Measurements from ENCODE around the gene PES1.
"Not testable (repeated sequence)": the region's sequence is repeated elsewhere in the genome, so short reads cannot be mapped to it uniquely, and the experiment has no call there.

PES1 gene

DNA sequence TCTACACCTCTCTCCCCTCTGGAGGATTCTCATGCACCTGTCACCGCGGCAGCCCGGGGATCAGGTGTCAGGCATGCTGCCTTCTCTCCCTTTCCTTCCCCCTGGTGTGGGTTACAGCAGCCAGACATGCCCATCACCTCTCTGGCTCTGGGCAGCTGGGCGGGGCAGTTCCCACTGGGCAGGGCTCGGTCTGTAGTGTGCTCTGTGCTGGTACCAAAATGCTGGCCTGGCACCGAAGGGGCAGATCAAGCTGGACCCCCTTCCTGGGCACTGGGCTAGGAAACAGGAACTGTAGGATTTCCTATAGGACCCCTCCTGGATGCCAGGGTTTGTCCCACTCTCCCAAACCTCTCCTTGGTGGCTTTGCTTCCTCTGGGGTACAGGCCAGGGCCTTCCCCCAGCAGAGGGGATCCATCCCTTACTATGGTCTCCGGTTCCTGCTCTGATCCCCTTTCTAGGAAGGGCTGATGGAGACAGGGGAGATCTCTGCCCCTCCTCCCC is 18.1 kb downstream of the PES1 start:
- no peak for DNase-seq

DNA sequence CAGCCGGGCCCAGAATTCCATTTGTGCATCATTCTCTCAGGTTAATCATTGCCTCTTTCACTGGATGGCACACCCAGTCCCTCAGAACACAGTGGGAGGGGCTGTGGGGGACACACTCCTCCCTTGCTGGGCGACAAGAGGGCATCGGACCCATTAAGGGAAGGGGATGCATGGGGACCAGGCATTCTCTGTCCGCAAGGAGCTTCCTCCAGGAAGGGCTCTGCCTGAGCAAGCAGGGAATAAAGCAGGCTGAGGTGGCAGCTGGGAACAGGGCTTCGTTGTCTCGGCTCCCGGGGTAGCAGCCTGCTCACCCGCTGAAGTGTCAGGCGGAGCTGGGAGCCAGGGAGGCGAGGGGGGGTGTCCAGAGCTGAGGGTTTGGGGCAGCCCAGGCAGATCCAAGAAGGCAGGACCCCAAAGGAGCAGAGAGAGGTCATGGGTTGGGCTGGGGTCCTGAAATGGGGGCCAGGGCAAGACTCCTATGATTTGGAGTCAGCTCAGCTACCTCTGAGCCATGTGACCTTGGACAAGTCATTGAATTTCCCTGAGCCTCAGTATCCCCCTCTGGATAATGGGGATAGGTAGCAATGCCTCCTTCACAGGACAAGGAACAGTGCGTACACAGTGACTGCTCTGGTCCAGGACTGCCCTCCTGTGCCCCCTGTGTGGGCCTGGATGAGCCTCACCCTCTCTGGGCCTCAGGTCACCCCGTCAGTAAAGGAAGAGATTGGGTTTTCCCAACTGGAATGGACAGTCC is 18.7 kb downstream of the PES1 start:
- no peak for DNase-seq

DNA sequence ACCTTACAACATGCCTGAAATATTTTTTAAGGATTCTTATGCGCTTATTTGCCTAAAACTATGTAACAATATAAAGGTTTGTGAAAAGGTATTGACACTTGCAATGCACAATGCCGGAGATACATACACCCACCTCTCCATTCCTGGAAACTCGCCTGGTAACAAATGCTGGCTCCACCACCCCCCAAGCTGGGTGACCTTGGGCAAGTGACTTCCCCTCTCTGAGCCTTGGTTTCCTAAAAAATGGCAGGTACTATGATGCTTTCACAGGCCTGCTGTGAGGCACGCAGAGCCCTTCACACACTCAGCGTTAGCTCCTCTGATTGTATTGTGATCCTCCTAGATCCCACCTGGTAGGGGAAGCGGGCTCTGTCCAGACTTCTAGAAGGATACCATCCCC is 19.5 kb downstream of the PES1 start:
- DNase-seq: no peak

DNA sequence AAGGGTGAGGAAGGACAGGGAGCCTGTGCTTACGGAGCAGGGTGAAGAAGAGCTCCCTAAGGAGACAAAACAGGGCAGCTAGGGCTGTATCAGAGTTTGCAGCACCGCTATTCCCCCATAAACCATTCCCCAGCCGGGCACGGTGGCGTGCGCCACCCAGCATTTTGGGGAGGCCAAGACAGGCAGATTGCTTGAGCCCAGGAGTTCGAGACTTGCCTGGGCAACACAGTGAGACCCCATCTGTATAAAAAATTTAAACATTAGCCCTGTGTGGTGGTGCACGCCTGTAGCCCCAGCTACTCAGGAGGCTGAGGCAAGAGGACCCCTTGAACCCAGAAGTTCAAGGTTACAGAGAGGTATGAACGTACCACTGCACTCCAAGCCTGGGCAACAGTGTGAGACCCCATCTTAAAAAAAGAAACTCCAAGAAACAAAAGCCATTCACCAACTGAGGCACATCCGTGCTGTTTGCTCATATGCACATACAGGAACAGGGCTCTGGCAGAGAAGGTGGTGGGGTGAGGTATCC is 22.0 kb downstream of the PES1 start:
- DNase-seq: no peak

DNA sequence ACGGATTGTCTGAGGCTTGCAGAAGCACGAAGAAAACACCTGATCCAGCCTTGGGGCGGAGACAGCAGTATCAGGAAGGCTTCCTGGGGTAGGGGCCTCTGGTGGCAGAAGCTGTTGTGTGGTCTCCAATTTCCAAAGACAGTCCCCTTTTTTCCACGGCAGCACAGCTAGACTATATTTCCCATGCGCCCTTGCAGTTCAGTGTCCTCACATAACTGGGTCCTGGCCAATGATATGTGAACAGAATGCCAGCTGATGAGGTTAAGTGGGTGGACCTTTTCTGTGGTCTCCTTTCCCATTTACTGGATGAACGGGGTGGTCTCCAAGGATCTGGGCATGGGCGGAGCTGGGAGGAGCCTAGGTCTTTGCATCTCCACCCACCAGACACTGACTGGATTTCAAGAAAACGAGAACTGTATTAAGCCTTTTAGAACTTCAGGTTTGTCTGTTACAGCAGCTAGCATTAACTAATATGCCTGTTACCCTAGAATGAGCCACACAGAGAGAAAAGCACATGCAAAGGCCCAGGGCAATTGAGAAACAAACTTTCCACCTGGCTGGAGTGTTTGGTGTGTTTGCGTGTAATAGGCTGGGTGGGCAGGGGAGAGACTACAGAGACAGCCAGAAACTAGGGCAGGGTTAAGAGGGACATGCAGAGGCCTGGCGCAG is 23.4 kb downstream of the PES1 start:
- DNase-seq: no peak

DNA sequence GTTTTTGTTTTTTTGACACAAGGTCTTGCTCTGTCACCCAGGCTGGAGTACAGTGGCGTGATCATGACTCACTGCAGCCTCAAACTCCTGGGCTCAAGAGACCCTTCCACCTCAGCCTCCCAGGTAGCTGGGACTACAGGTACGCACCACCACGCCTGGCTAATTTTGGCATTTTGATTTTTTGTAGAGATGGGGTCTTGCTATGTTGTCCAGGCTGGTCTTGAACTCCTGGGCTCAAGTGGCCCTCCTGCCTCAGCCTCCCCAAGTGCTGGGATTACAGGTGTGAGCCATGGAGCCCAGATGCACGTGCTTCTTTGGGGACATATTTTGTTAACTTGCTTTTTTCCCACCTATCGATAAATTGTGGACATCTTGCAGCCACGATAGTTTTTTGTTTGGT is 24.4 kb downstream of the PES1 start:
- DNase-seq: not testable (repeated sequence)

DNA sequence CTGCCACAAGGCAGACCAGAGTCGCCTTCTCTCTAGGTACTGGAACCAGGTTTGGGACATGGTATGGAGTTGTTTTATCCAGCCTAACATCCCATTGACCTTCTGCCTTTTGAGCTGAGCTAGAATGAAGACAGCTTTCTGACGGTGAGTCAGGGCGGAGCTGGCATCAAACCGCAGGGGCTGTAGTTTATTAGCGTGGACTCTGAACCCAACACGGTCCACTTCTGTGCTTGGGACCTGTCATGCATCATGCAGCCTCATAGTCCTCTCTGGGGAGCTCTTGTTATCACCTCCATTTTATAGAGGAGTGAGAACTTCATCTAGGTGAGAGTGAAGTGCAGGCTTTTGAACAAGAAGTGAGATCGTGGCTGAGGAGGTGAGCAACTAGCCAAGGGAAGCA is 25.6 kb downstream of the PES1 start:
- no peak for DNase-seq

DNA sequence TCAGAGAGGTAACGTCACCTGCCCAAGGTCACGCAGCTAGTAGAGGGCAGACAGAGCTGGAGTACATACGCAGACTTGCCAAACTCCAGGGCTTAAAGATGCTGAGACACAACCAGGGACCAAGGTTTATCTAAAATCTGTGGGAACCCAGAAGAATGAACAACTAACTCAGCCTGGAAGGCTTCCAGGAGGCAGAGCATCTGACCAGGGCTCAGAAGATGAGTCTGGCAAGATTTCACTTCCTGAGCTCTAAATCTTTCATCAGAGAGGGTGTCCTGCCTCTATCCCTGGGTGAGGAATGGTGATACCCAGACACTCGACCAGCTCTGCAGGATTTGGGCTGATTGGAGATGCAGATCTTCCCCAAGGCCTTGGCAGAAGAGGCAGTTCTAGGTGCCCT is 26.4 kb downstream of the PES1 start:
- DNase-seq: no peak

DNA sequence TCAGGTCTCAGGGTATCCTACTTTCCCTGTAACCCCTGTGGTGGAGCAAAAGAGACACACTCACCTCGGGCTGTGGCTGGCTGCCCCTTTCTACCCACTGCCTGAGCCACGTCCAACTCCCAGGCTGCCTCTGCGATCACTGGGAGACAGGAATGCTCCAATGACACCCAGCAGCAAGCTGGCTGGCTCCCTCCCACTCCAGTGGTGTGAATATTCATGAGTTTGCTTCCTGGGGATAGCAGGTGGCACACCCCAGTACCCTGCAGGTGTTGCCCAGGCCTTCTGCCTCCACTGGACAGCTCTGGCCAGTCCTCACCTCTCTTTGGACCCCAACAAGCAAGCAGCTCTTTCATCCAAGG is 27.0 kb downstream of the PES1 start:
- no peak for DNase-seq

DNA sequence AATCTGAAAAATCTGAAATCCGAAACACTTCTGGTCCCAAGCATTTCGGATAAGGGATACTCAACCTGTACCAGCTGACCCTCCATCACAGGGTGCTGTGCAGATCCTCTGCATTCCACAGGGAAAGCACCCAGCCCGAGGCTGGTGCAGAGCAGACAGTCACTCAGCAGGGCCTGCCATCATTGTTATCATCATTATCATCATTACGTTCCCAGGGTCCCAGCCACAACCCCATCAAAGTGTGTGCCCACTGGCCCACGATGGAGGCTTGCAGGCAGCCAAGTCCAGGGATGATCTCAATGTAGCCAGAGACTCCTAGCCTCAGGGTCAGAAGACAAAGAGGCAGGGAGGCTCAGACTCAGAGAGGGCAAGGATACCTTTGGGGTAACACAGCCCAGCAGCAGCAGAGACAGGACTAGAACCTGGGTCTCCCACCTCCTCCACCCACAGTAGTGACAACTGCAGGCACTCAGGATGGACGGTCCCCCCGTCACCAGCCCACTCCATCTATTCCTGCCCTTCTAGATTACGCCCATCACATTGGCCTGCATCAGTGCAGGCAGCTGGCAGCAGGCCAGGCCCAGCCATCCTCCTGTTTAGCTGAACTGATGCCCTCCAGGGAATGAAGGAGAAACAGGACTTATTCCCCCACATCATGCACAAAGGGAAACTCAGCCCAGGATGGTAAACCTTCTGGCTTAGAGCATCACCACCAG is 27.5 kb downstream of the PES1 start:
- no peak for DNase-seq

DNA sequence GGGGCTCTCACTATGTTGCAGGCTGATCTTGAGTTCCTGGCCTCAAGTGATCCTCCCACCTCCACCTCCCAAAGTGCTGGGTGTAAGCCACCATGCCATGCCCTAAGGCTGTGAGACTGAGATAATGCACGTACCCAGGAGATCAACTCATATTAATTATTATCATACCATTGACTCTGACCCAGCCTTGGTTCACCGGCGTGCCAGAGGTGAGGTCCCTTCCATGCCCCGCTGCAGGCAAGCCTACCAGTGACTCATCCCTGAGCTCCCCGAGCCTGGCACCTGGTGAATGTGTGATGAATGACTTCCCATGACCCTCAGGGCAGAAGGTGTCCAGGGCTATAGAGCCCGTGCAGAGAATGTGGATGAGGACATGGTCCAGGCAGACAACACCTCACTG is 29.3 kb downstream of the PES1 start:
- DNase-seq: no peak

DNA sequence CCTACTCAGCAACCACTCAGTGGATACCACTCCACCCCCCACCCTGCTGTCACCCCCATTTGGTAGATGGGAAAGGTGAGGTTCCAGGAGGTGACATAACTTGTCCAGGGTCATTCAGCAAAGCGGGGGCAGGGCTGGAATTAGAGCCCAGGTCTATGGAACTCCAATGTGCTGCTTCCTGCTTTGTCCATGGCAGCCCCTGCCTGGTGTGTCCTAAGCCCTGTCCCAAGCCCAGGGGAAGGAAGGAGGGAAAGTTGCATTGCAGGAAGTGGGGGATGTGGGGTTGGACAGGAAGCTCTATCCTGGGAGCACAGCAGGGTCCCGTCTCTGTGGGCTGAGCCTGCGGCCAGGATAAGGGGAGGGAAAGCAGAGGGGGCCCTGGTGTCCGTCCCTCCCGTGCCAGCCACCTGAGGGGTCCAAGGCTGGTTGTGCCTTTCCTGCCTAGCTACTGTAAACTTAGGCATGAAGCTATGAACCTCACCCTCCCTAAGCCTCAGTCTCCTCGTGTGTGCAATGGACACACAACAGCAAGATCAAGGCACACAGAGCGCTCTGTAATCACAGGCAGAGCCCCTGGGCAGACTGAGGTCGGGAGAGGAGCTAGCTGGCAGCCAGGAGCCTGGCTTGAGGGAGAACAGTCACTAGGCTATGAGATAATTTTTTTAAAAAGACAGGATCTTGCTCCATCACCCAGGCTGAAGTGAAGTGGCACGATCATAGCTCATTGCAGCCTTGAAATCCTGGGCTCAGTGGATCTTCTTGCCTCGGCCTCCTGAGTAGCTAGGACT is 30.1 kb downstream of the PES1 start:
- no peak for DNase-seq

DNA sequence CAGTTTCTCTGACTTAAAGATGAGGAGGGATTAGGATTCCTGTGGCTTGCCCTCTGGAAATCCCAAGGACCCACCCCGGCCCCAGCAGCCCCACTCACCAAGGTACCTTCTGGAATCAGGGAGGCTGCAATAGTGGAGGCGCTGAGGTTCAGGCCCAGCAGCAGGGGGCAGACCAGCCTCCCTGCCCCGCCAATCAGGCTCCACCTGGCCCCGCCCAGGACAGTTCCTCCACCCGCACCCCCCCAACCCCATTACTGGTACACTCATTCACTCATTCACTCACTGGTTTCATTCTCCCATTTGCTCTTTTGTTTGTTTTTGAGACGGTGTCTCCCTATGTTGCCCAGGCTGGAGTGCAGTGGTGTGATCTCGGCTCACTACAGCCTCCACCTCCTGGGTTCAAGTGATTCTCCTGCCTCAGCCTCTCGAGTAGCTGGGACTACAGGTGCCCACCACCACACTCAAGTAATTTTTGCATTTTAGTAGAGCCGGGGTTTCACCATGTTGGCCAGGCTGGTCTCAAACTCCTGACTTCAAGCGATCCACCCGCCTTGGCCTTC is 31.0 kb downstream of the PES1 start:
- not testable (repeated sequence) for DNase-seq

DNA sequence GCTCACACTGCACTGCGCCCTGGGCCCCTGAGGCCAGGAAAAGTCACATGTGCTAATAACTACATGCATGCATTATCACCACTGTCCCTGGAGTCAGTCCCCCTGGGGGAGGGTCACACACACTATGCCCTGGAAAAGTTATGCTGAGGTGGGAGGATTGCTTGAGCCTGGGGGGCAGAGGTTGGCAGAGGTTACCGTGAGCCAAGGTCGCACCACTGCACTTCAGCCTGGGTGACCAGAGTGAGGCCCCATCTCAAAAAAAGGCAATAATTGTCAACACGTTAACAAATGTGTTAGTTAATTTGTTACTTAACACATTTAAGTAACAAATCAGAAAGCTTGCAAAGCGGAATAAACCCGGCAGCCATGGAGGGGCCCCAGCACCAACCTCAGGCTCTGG is 31.8 kb downstream of the PES1 start:
- DNase-seq: no peak

DNA sequence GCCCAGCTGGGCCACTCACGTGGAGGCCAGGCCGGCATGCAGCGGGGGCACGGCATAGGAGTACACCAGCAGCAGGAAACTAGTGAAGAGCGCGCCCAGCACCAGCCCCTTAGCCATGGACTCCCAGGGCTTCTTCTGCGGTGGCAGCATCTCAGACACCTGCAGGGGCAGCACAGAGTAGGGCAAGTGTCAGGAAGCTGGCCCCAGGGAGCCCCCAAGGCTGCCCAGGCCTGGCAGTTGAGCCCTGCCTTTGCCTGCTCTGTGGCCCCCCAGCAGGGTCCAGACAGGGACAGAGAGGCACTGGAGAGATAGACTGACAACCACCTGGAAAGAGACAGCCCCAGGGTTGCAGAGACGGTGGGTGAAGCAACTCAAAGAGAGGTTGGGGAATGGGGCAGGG is 34.5 kb downstream of the PES1 start:
- DNase-seq: no peak

DNA sequence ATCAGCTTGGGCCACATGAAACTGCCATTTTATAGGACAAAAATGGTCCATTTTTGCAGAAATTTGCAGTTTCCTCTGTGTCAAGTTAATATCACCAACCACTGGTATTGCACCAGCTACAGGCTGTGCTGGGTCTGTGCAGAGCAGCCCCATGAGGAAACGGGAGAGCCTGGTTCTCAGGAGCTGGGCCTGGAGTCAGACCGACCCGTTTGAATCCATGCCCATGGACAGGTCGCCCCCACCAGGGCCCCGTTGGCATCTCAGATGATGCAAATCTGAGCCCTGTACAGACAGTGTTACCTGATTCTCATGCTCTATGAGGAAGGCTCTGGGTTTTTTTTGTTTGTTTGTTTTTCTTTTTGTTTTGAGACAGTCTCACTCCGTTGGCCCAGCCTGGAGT is 35.3 kb downstream of the PES1 start:
- DNase-seq: no peak

DNA sequence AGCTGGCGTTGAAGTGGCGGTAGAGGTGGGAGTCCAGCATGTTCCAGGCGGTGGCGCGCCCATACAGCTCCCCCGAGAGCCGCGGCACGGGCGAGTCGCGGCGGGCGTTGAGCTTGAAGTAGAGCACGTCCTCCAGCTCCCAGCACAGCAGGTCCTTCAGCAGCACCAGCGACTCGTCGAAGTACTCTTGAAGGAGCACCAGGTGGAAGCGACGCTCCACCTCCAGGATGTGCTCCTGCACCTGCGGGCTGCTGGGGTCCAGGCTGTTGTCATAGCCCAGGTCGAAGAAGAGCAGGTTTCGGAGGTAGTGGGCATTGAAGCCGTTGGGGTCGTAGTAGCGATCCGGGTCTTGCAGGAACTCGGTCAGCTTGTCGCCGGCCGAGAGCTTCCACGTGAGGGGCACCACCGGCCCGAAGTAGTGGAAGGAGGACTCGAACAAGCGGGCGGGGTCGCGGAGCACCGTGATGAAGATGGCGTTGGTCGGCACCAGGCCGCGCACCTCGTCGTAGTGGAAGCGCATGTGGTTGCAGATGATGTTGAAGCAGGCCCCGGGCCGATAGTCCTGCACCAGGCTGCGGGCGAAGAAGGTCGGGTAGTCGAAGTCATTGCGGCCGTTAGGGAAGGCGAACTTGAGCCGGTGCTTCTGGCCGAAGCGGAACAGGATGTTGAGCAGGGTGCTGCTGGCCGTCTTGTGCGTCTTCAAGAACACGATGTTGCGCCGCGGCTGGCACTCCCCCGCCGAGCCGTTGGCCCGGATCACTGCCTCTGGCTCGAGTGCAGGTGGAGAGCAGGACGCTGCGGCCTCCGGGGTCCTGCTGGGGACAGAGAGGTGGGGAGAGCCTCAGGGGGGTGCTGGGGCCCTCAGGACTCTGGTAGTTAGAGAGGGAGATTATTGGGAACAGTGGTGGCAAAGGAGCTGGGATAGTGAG is 36.2 kb downstream of the PES1 start:
- DNase-seq: no peak

DNA sequence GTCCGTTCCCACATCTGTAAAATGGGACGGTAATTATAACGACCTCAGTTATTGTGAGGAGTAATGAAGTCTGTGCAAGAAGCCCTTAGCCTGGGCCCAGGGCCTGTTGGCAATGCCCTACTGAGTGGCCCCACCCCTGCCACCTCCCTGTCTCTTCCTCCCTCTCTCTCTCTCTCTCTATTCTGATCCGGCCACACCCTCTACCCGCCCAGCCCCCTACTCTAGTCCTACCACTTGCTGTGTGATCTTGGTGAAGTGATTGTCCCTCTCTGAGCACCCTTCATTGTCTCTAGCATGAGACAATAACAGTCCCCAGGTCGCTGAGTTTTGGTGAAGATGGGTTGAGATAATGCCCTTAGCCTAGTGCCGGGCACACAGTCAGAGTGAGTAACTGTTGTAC is 37.7 kb downstream of the PES1 start:
- DNase-seq: no peak

DNA sequence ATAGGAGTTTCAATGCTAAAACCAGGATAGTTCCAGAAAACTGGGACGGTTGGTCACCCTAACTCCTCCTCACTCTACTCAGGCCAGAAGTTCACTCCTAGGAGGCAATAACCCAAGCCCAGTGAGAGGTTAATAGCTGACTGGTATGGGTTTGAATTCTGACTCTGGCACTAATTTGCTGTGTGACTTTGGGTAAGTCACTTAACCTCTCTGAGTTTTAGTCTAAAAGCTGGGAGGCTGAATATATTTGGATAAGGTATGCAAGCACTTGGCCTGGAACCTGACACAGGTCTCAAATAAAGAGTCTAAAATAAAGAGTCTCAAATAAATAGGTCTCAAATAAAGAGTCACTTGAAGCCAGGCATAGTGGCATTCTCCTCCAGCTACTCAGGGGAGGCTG is 39.0 kb downstream of the PES1 start:
- no peak for DNase-seq

DNA sequence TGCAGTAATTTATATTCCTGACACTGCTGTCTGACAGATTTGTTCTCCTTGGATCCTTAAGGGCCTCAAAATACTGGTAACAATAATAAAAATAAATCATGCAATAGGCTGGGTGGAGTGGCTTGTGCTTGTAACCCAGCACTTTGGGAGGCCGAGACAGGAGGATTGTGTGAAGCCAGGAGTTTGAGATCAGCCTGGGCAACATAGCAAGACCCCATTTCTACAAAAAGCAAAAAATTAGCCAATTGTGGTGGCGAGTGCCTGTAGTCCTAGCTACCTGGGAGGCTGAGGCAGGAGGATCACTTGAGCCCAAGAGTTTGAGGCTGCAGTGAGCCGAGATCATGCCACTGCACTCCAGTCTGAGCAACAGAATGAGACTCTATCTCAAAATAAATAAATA is 39.9 kb downstream of the PES1 start:
- not testable (repeated sequence) for DNase-seq

DNA sequence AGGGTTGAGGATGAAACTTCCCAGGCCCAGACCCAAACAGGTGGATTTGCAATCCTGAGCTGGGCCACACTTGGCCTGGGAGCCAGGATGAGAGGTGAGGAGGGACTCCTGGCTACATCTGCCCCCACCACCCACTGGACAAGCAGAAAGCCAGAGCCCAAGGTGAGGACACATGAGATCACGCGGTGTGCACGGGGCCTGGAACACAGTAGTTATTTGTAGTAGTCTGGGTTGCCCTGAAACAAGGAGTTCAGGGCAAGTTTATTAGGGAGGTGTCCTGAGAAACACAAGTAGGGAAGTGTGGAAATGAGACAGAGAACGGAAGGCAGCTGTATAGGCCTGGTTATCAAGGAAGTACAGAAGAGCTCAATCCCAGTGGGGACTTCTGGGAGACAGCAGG is 44.5 kb downstream of the PES1 start:
- no peak for DNase-seq

DNA sequence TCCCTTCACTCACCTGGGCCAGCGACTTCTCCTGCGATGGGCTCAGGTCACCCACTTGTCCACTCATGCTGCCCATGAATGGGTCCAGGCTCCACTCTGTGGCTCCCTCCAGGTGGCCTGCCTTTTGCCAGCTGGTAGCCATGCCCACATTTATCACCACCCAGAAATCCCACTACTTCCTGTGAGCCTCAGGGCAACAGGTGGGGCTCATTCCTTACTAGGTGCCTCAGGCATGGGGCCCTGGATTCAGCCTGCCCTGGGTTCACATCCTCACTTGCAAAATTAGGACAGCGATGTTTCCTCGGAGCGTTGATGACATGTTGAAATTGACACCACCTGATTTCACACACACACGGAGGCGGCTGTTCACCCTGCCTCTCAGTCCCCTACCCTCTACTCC is 45.1 kb downstream of the PES1 start, which contains the start of gene SEC14L6:
TSS of gene SEC14L6 (minus strand) at position 126 of the 400 bp plus-strand sequence. CDS start at position 67, 59 bp downstream.
- no peak for DNase-seq
